ENCODE data around the gene HHIP. TPM values are rescaled to one million over a fixed set of nuclear protein-coding genes. Genes with fewer than 3 reads are reported as not detected.
A peak's percentile ranks its signal among the peaks of the same experiment; 100 is the strongest.

Gene HHIP, protein sequence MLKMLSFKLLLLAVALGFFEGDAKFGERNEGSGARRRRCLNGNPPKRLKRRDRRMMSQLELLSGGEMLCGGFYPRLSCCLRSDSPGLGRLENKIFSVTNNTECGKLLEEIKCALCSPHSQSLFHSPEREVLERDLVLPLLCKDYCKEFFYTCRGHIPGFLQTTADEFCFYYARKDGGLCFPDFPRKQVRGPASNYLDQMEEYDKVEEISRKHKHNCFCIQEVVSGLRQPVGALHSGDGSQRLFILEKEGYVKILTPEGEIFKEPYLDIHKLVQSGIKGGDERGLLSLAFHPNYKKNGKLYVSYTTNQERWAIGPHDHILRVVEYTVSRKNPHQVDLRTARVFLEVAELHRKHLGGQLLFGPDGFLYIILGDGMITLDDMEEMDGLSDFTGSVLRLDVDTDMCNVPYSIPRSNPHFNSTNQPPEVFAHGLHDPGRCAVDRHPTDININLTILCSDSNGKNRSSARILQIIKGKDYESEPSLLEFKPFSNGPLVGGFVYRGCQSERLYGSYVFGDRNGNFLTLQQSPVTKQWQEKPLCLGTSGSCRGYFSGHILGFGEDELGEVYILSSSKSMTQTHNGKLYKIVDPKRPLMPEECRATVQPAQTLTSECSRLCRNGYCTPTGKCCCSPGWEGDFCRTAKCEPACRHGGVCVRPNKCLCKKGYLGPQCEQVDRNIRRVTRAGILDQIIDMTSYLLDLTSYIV
- 0.45 TPM for polyA plus RNA-seq (2012; ENCODE audit: insufficient read depth, insufficient read length, low read depth)

DNA sequence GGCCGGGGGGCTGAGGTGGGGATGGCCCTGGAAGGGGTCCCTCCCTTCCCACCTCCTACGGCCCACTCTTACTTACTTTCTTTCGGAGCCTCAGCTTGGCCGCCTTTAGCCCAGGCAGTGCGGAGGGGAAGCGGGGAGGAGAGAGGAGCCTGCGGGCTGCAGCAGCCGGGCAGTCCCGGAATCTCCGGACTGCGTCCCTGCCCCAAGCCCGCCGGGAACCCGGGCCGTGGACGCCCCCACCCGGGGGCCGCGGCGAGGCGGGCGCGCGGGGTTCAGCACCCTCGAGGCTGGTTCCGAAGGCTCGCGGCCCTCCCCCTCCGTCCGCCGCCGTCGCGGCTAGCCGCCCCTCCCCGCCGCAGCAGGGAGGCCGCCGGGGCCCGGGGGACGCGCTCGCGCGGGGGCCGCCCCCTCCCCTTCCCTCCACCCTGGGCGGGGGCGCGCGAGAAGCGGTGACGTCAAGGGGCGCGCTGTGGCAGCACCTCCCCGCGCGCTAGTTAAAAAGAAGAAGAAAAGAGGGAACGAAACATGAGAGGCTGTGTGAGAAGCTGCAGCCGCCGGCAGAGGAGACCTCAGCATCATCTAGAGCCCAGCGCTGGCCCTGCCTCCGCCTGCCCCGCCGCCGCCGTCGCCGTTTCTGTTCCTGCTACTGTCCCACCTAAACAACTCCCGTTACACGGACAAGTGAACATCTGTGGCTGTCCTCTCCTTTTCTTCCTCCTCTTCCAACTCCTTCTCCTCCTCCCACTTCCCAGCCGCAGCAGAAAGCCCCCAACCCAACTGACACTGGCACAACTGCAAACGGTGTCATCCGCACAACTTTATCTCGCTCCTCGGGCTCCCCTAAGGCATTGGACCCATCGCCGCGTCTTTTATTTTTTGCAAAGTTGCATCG is at the start of gene HHIP:
HHIP (plus strand) TSS at position 526 of the 892 bp plus-strand sequence. CDS start 520 bp downstream, outside the sequence.
- Histone ChIP-seq H3K9me3 (no peaks in the 10 kb centered on the region), H3K27me3 (peaks cover 41% of the 10 kb centered on the region), H3K36me3 (no peaks in the 10 kb centered on the region), H3K4me1 (no peaks in the 10 kb centered on the region), H3K4me3 (ENCODE audit: low read depth, low read length) (peak within 1 kb of the TSS; percentile 51)
- DNase-seq = peak; percentile 28
- TF ChIP-seq, protein P1, sequence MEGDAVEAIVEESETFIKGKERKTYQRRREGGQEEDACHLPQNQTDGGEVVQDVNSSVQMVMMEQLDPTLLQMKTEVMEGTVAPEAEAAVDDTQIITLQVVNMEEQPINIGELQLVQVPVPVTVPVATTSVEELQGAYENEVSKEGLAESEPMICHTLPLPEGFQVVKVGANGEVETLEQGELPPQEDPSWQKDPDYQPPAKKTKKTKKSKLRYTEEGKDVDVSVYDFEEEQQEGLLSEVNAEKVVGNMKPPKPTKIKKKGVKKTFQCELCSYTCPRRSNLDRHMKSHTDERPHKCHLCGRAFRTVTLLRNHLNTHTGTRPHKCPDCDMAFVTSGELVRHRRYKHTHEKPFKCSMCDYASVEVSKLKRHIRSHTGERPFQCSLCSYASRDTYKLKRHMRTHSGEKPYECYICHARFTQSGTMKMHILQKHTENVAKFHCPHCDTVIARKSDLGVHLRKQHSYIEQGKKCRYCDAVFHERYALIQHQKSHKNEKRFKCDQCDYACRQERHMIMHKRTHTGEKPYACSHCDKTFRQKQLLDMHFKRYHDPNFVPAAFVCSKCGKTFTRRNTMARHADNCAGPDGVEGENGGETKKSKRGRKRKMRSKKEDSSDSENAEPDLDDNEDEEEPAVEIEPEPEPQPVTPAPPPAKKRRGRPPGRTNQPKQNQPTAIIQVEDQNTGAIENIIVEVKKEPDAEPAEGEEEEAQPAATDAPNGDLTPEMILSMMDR (IDR thresholded peaks at IDR 0.05; ENCODE audit: low read depth, low read length) = no peak

DNA sequence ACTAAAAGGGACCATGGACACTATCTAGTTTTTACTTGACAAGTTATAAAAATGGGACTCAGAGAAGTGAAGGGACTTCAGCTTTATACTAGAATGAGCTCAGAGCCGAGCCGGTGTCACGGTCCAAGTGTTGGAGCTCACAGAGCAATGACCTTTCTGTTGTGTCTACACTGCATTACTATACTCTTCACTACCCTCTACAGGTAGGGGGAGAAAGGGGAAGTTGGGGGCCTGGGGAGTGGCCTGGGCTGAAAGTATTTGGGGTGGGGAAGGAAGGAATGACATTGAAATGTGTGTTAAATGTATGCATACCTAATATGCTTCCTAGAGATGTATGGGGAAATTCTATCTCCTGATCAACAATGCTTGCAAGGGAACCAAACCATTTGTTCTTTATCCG is 48.8 kb upstream of the HHIP start:
- DNase-seq = no peak
- H3K27me3 ChIP-seq = no peaks in the 10 kb centered on the region
- H3K36me3 ChIP-seq = no peaks in the 10 kb centered on the region
- H3K9me3 ChIP-seq = no peaks in the 10 kb centered on the region
- no peak overlapping the region for H3K4me3 ChIP-seq (ENCODE audit: low read depth, low read length)
- TF ChIP-seq, protein P1 (IDR thresholded peaks at IDR 0.05; ENCODE audit: low read depth, low read length) = no peak
- no peaks in the 10 kb centered on the region for H3K4me1 ChIP-seq

DNA sequence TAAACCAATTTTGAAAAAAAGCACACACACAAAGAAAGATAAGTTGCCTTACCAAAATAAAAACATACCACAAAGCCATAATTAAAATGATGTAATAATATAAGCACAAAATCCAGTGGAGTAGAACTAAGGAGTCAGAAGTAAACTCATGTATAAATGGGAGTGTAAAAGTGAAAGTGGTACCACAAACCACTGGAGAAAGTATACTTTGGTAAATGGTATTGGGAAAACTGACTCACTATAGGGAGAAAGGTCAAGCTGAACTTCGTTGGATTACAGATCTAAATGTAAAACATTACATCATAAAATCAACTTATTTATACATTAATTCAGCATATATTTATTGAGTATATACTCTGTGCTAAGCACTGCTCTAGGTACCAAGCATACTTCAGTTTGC is 46.3 kb upstream of the HHIP start:
- DNase-seq = no peak

DNA sequence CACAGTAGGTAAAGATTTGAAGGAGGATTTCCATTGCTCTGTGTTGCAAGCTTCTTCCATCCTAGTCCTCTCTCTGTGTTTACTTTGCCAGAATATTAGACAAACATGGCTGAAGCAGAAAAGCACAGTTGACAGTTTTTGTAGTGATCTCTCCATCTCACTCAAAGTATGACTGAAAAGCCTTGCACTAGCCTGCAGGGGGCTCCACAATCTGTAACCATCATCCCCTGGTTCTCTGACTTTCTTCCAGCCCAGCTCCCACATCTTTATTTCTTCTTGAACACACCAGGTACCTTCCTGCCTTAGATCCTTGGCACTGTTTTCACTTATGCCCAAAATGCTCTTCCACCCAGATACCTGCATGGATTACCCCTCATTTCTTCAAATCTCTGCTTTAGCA is 34.1 kb upstream of the HHIP start:
- TF ChIP-seq, protein P1 (IDR thresholded peaks at IDR 0.05; ENCODE audit: low read depth, low read length) = peak; percentile 44
- Histone ChIP-seq H3K36me3 (no peaks in the 10 kb centered on the region), H3K4me1 (no peaks in the 10 kb centered on the region), H3K4me3 (ENCODE audit: low read depth, low read length) (no peak overlapping the region), H3K9me3 (no peaks in the 10 kb centered on the region), H3K27me3 (no peaks in the 10 kb centered on the region)
- DNase-seq = peak; percentile 11

More for the DNA sequence above, 46.3 kb upstream of the HHIP start:
- Histone ChIP-seq H3K9me3 (no peaks in the 10 kb centered on the region), H3K27me3 (no peaks in the 10 kb centered on the region), H3K4me1 (no peaks in the 10 kb centered on the region), H3K36me3 (no peaks in the 10 kb centered on the region), H3K4me3 (ENCODE audit: low read depth, low read length) (no peak overlapping the region)
- TF ChIP-seq, protein P1 (IDR thresholded peaks at IDR 0.05; ENCODE audit: low read depth, low read length) = no peak

DNA sequence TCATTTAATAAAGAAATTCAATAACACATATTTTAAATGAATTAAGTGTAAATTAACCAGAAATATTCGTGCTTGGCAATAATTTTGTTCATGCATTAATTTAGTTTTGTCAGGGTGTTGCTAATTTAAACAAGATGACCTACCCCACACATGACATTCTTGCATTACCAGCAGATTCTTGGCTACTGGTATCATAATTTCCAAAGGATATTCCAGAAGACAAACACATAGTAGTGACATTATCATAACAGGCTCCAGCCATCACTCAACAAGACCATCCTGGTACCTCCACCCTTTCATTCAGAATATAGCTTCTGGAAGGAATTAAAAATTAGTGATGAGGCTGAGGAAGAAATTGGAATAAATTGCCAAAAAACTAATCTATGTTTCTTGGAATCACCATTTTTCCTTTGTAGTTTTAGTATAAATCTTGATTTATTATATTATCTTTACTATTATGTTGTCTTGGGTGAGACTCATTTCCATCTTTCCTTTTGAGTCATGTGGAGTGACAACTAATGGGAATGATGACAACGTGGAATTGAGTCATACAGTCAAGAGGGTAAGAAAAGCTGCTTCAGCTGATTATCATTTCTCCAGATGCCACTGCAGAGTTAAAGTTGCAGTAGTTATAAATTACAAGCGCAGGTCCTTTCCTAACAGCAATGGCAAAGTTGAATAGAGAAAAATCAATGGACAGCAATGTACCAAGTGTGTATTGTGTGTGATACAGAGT is 30.9 kb upstream of the HHIP start:
- TF ChIP-seq, protein P1 (IDR thresholded peaks at IDR 0.05; ENCODE audit: low read depth, low read length) = no peak
- no peaks in the 10 kb centered on the region for H3K27me3 ChIP-seq
- H3K9me3 ChIP-seq = no peaks in the 10 kb centered on the region
- H3K36me3 ChIP-seq = no peaks in the 10 kb centered on the region
- DNase-seq = no peak
- no peak overlapping the region for H3K4me3 ChIP-seq (ENCODE audit: low read depth, low read length)
- H3K4me1 ChIP-seq = no peaks in the 10 kb centered on the region
